ENCODE data around the gene ZNF684. TPM values are rescaled to one million over a fixed set of nuclear protein-coding genes. Genes with fewer than 3 reads are reported as not detected.
"Not testable (repeated sequence)": the region's sequence is repeated elsewhere in the genome, so short reads cannot be mapped to it uniquely, and the experiment has no call there.

Gene ZNF684
- total RNA-seq (1 to 10 TPM; 2.5 to 5.1 (median 3.2) TPM), polyA plus RNA-seq (1 to 10 TPM; 2.7 to 3.8 TPM)
- long read RNA-seq, donor 1, partial matches to known transcripts, result 2 of 8 reads
- long read RNA-seq, donor 1, other reads (novel, unspliced or antisense), result 4 of 8 reads
- long read RNA-seq, donor 2, partial matches to known transcripts, result 0 of 2 reads
- long read RNA-seq, donor 2, other reads (novel, unspliced or antisense), result 0 of 2 reads
- long read RNA-seq, donor 3, partial matches to known transcripts, result 0 of 4 reads
- long read RNA-seq, donor 3, other reads (novel, unspliced or antisense), result 1 of 4 reads

- no peaks in the 10 kb centered on the region for H3K27me3 ChIP-seq
- intact Hi-C loops (cut with DNase I), result no loop called here
- H3K27ac ChIP-seq, result peak within 1 kb of the TSS; percentile 22 to 80
- H3K4me3 ChIP-seq, result peak within 1 kb of the TSS; percentile 54
- TF ChIP-seq EP300 (IDR thresholded peaks at IDR 0.05) (no peak), CTCF (IDR thresholded peaks at IDR 0.05) (no peak), POLR2A (IDR thresholded peaks at IDR 0.05) (peak; percentile 30)
- H3K4me1 ChIP-seq (ENCODE audit: insufficient read depth), result no peaks in the 10 kb centered on the region
- no peaks in the 10 kb centered on the region for H3K9me3 ChIP-seq
- DNase-seq, result peak; percentile 78 to 83 (median 80)
- no peaks in the 10 kb centered on the region for H3K36me3 ChIP-seq
- WGBS, 3 donors, result 0 to 1% (median 0%) methylated on average over 35 of the region's 35 CpGs
Measured at GRCh38 chr1:40531381-40532061, at the start of gene ZNF684. Gene ZNF684 (plus strand): TSS chr1:40531637. CDS start chr1:40533167, 1,530 bp downstream.

- no peaks in the 10 kb centered on the region for H3K4me1 ChIP-seq (ENCODE audit: insufficient read depth)
- intact Hi-C loops (cut with DNase I), result no loop called here
- H3K36me3 ChIP-seq, result no peaks in the 10 kb centered on the region
- DNase-seq, result no peak
- TF ChIP-seq CTCF (IDR thresholded peaks at IDR 0.05) (no peak), EP300 (IDR thresholded peaks at IDR 0.05) (no peak), POLR2A (IDR thresholded peaks at IDR 0.05) (no peak)
- 97 to 98% (median 98%) methylated on average over 4 of the region's 4 CpGs for WGBS, 3 donors
- no peak overlapping the region for H3K4me3 ChIP-seq
- peaks cover 3 to 21% of the 10 kb centered on the region in 2 donors for H3K9me3 ChIP-seq
- no peak overlapping the region for H3K27ac ChIP-seq
- no peaks in the 10 kb centered on the region for H3K27me3 ChIP-seq
Measured at GRCh38 chr1:40495315-40495903, 36.0 kb upstream of the ZNF684 start.

- H3K4me3 ChIP-seq; intact Hi-C loops (cut with DNase I); H3K27me3 ChIP-seq; H3K27ac ChIP-seq; DNase-seq; H3K36me3 ChIP-seq; H3K4me1 ChIP-seq (ENCODE audit: insufficient read depth): not testable (repeated sequence)
- 97 to 99% (median 98%) methylated on average over 4 of the region's 4 CpGs for WGBS, 3 donors
- H3K9me3 ChIP-seq, result peaks cover 0 to 14% of the 10 kb centered on the region in 2 donors
Measured at GRCh38 chr1:40502651-40503050, 28.8 kb upstream of the ZNF684 start.

GRCh38 chr1:40507973-40508372 is 23.5 kb upstream of the ZNF684 start:
- intact Hi-C loops (cut with DNase I), result no loop called here
- Histone ChIP-seq H3K27me3 (no peaks in the 10 kb centered on the region), H3K9me3 (peaks cover 0 to 4% of the 10 kb centered on the region in 2 donors), H3K27ac (peak overlapping the region in 1 of 2 donors; percentile 35), H3K36me3 (no peaks in the 10 kb centered on the region), H3K4me1 (ENCODE audit: insufficient read depth) (peaks cover 3% of the 10 kb centered on the region), H3K4me3 (peak overlapping the region; percentile 55)
- TF ChIP-seq CTCF (IDR thresholded peaks at IDR 0.05), result no peak
- TF ChIP-seq EP300 (IDR thresholded peaks at IDR 0.05), result no peak
- TF ChIP-seq POLR2A (IDR thresholded peaks at IDR 0.05), result no peak
- WGBS, 3 donors, result 62 to 66% (median 63%) methylated on average over 6 of the region's 6 CpGs
- no peak for DNase-seq

Data from ovary (tissue), 10 donors.